ENCODE results near the gene KCNJ15. TPM values are rescaled to one million over a fixed set of nuclear protein-coding genes. Genes with fewer than 3 reads are reported as not detected.
A peak's percentile ranks its signal among the peaks of the same experiment; 100 is the strongest.

Gene KCNJ15
- total RNA-seq, 1 donor from 2014 or later: 2.2 TPM

GRCh38 chr21:38247738-38248510, 8.9 kb upstream of the KCNJ15 start:
- Mint-ChIP-seq H3K36me3 (ENCODE audit: low read depth, unreplicated experiment) (peaks cover 1% of the 10 kb centered on the region), H3K9me3 (ENCODE audit: unreplicated experiment) (peaks cover 2% of the 10 kb centered on the region), H3K27me3 (ENCODE audit: low read depth, unreplicated experiment) (no peaks in the 10 kb centered on the region), H3K4me1 (ENCODE audit: low read depth, unreplicated experiment) (peaks cover 41% of the 10 kb centered on the region), H3K27ac (ENCODE audit: unreplicated experiment) (no peak overlapping the region), H3K4me3 (ENCODE audit: unreplicated experiment) (no peak overlapping the region)
- no peaks in the 10 kb centered on the region for H4K20me1 ChIP-seq (ENCODE audit: insufficient read depth, low read length)
- no peak overlapping the region for H3K4me2 ChIP-seq (ENCODE audit: low read length)
- no peak overlapping the region for H3K27ac ChIP-seq (ENCODE audit: low read depth, low read length)
- H3K4me3 ChIP-seq (ENCODE audit: insufficient read depth, low read depth, low read length): no peak overlapping the region
- no peaks in the 10 kb centered on the region for H3K36me3 ChIP-seq (ENCODE audit: insufficient read depth, low read length)
- DNase-seq (ENCODE audit: low read depth) (no peak), FAIRE-seq (peak; percentile 45)
- no peak overlapping the region for H2AFZ ChIP-seq (ENCODE audit: low read depth, low read length)
- no peaks in the 10 kb centered on the region for H3K27me3 ChIP-seq (ENCODE audit: insufficient read depth, low read length)
- no peak for TF ChIP-seq CTCF (IDR thresholded peaks at IDR 0.05; ENCODE audit: insufficient read depth, low read depth, low read length)
- no peak for TF ChIP-seq EZH2 (IDR thresholded peaks at IDR 0.05; ENCODE audit: insufficient read depth, low read length)
- H3K4me1 ChIP-seq (ENCODE audit: insufficient read depth, low read length): peaks cover 26% of the 10 kb centered on the region
- no peaks in the 10 kb centered on the region for H3K9me3 ChIP-seq (ENCODE audit: insufficient read depth, low read depth, low read length)
- H3K9ac ChIP-seq (ENCODE audit: low read length): no peak overlapping the region
- no peaks in the 10 kb centered on the region for H3K79me2 ChIP-seq (ENCODE audit: insufficient read depth, low read length)

GRCh38 chr21:38249256-38249655, 7.5 kb upstream of the KCNJ15 start:
- Histone ChIP-seq H3K27ac (ENCODE audit: low read depth, low read length) (no peak overlapping the region), H3K4me2 (ENCODE audit: low read length) (no peak overlapping the region), H3K9me3 (ENCODE audit: insufficient read depth, low read depth, low read length) (no peaks in the 10 kb centered on the region), H3K4me3 (ENCODE audit: insufficient read depth, low read depth, low read length) (no peak overlapping the region), H3K79me2 (ENCODE audit: insufficient read depth, low read length) (no peaks in the 10 kb centered on the region), H3K27me3 (ENCODE audit: insufficient read depth, low read length) (no peaks in the 10 kb centered on the region), H3K36me3 (ENCODE audit: insufficient read depth, low read length) (no peaks in the 10 kb centered on the region), H4K20me1 (ENCODE audit: insufficient read depth, low read length) (no peaks in the 10 kb centered on the region), H3K9ac (ENCODE audit: low read length) (no peak overlapping the region), H2AFZ (ENCODE audit: low read depth, low read length) (no peak overlapping the region), H3K4me1 (ENCODE audit: insufficient read depth, low read length) (peaks cover 23% of the 10 kb centered on the region)
- Mint-ChIP-seq H3K4me3 (ENCODE audit: unreplicated experiment) (no peak overlapping the region), H3K9me3 (ENCODE audit: unreplicated experiment) (peaks cover 2% of the 10 kb centered on the region), H3K4me1 (ENCODE audit: low read depth, unreplicated experiment) (peaks cover 37% of the 10 kb centered on the region), H3K36me3 (ENCODE audit: low read depth, unreplicated experiment) (peaks cover 1% of the 10 kb centered on the region), H3K27ac (ENCODE audit: unreplicated experiment) (no peak overlapping the region), H3K27me3 (ENCODE audit: low read depth, unreplicated experiment) (no peaks in the 10 kb centered on the region)
- no peak for DNase-seq (ENCODE audit: low read depth)
- no peak for FAIRE-seq
- no peak for TF ChIP-seq CTCF (IDR thresholded peaks at IDR 0.05; ENCODE audit: insufficient read depth, low read depth, low read length)
- no peak for TF ChIP-seq EZH2 (IDR thresholded peaks at IDR 0.05; ENCODE audit: insufficient read depth, low read length)

GRCh38 chr21:38249696-38250278, 7.0 kb upstream of the KCNJ15 start:
- H3K36me3 ChIP-seq (ENCODE audit: insufficient read depth, low read length): no peaks in the 10 kb centered on the region

More at GRCh38 chr21:38249696-38250278, 7.0 kb upstream of the KCNJ15 start:
- FAIRE-seq: no peak
- no peaks in the 10 kb centered on the region for H3K27me3 Mint-ChIP-seq (ENCODE audit: low read depth, unreplicated experiment)
- no peak overlapping the region for H3K27ac ChIP-seq (ENCODE audit: low read depth, low read length)
- no peak overlapping the region for H3K4me3 Mint-ChIP-seq (ENCODE audit: unreplicated experiment)
- H3K27me3 ChIP-seq (ENCODE audit: insufficient read depth, low read length): no peaks in the 10 kb centered on the region
- peaks cover 18% of the 10 kb centered on the region for H3K4me1 ChIP-seq (ENCODE audit: insufficient read depth, low read length)
- H4K20me1 ChIP-seq (ENCODE audit: insufficient read depth, low read length): no peaks in the 10 kb centered on the region
- H3K27ac Mint-ChIP-seq (ENCODE audit: unreplicated experiment): no peak overlapping the region
- H3K4me1 Mint-ChIP-seq (ENCODE audit: low read depth, unreplicated experiment): peaks cover 32% of the 10 kb centered on the region
- no peak for TF ChIP-seq CTCF (IDR thresholded peaks at IDR 0.05; ENCODE audit: insufficient read depth, low read depth, low read length)
- TF ChIP-seq EZH2 (IDR thresholded peaks at IDR 0.05; ENCODE audit: insufficient read depth, low read length): no peak
- no peaks in the 10 kb centered on the region for H3K9me3 ChIP-seq (ENCODE audit: insufficient read depth, low read depth, low read length)
- peaks cover 1% of the 10 kb centered on the region for H3K36me3 Mint-ChIP-seq (ENCODE audit: low read depth, unreplicated experiment)
- no peak for DNase-seq (ENCODE audit: low read depth)
- no peaks in the 10 kb centered on the region for H3K79me2 ChIP-seq (ENCODE audit: insufficient read depth, low read length)
- H2AFZ ChIP-seq (ENCODE audit: low read depth, low read length): no peak overlapping the region
- H3K4me3 ChIP-seq (ENCODE audit: insufficient read depth, low read depth, low read length): no peak overlapping the region
- no peak overlapping the region for H3K9ac ChIP-seq (ENCODE audit: low read length)
- peaks cover 3% of the 10 kb centered on the region for H3K9me3 Mint-ChIP-seq (ENCODE audit: unreplicated experiment)
- no peak overlapping the region for H3K4me2 ChIP-seq (ENCODE audit: low read length)

Measured in astrocyte (in vitro differentiated cells and primary cell).